Gastrocnemius medialis (tissue), 4 donors: Measurements from ENCODE around the gene TUBB4B.

Experiments used
- POLR2A ChIP-seq, 2 donors: fragments of 450-650 bp; IDR thresholded peaks; one replicate each; pipeline ENCODE4 v1.6.1; 2017; ENCODE audit warnings: antibody characterized with exemption in 2 of 2, mild to moderate bottlenecking in 2 of 2, moderate library complexity in 2 of 2
- TF ChIP-seq, protein P1 (sequence below), 5 experiments: fragments of 450-650 bp in 3 of 5; fragments of 200-600 bp in 2 of 5; sonication (generic) in 2 of 5; IDR thresholded peaks in 4 of 5; conservative IDR thresholded peaks in 1 of 5; 1 replicate in 4 of 5; 2 replicates in 1 of 5; pipeline ENCODE4 v1.5.1; 2016 to 2019; ENCODE audit warnings: antibody characterized with exemption in 5 of 5, mild to moderate bottlenecking in 3 of 5, moderate library complexity in 3 of 5

DNA sequence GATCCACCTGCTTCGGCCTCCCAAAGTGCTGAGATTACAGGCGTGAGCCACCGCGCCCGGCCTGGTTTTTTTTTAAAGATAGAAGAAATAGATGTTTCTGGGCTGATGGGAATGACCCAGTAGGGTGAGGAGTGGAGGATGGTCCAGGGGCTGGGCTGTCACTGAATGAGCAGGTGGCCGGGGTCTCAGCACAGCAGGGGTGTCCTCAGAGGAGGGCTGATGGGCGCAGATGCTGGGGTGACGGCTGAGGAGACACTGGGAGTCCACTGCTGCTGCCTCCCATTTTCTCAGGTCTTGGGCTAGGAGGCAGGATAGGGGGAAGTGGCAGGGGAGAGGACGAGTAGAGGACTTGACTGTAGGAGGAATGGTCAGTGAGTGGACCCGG lies 34.1 kb downstream of the TUBB4B start:
- TF ChIP-seq, protein P1, sequence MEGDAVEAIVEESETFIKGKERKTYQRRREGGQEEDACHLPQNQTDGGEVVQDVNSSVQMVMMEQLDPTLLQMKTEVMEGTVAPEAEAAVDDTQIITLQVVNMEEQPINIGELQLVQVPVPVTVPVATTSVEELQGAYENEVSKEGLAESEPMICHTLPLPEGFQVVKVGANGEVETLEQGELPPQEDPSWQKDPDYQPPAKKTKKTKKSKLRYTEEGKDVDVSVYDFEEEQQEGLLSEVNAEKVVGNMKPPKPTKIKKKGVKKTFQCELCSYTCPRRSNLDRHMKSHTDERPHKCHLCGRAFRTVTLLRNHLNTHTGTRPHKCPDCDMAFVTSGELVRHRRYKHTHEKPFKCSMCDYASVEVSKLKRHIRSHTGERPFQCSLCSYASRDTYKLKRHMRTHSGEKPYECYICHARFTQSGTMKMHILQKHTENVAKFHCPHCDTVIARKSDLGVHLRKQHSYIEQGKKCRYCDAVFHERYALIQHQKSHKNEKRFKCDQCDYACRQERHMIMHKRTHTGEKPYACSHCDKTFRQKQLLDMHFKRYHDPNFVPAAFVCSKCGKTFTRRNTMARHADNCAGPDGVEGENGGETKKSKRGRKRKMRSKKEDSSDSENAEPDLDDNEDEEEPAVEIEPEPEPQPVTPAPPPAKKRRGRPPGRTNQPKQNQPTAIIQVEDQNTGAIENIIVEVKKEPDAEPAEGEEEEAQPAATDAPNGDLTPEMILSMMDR (IDR thresholded peaks at IDR 0.05 in 4 of 5, conservative IDR thresholded peaks at IDR 0.05 in 1 of 5) = no peak
- no peak for TF ChIP-seq POLR2A (IDR thresholded peaks at IDR 0.05)
